Karpas-422 (cell line): ENCODE data around the gene MFF. TPM values are rescaled to one million over a fixed set of nuclear protein-coding genes. Genes with fewer than 3 reads are reported as not detected.

Source experiments
- DNase-seq: peaks from one replicate; pipeline ENCODE4 v3.0.0-alpha.2; 2015
- H2AFZ ChIP-seq: fragments of 200-600 bp; sonication (generic); 2 replicates; pipeline ENCODE4 v1.6.1; 2014; ENCODE audit warnings: antibody characterized with exemption, low read length, mixed read lengths
- H3K27ac ChIP-seq: fragments of 200-600 bp; sonication (generic); 2 replicates; pipeline ENCODE4 v1.5.1; 2014; ENCODE audit warnings: mild to moderate bottlenecking, low read length, moderate library complexity
- H3K27me3 ChIP-seq: fragments of 200-600 bp; sonication (generic); 2 replicates; pipeline ENCODE4 v1.6.1; 2014; ENCODE audit warnings: low read length, mixed read lengths
- H3K36me3 ChIP-seq: fragments of 200-600 bp; sonication (generic); 2 replicates; pipeline ENCODE4 v1.6.1; 2014; ENCODE audit warnings: low read length, mixed read lengths; ENCODE audit not compliant: insufficient read depth
- H3K4me1 ChIP-seq: fragments of 200-600 bp; sonication (generic); 2 replicates; pipeline ENCODE4 v1.6.1; 2014; ENCODE audit warnings: mild to moderate bottlenecking, low read length, mixed read lengths
- H3K4me2 ChIP-seq: fragments of 200-600 bp; sonication (generic); 2 replicates; pipeline ENCODE4 v1.6.1; 2014; ENCODE audit warnings: low read length, low read depth, mild to moderate bottlenecking; ENCODE audit not compliant: poor library complexity, severe bottlenecking
- H3K4me3 ChIP-seq: fragments of 200-600 bp; sonication (generic); 2 replicates; pipeline ENCODE4 v1.5.1; 2014; ENCODE audit warnings: mild to moderate bottlenecking, antibody characterized with exemption, low read length, mixed read lengths
- H3K79me2 ChIP-seq: fragments of 200-600 bp; sonication (generic); 2 replicates; pipeline ENCODE4 v1.6.1; 2014; ENCODE audit warnings: mild to moderate bottlenecking, low read length, mixed read lengths
- H3K9ac ChIP-seq: fragments of 200-600 bp; sonication (generic); 2 replicates; pipeline ENCODE4 v1.6.0; 2014; ENCODE audit warnings: low read length
- H3K9me2 ChIP-seq: fragments of 200-600 bp; sonication (generic), shearing (Covaris generic); replicated peaks from 2 replicates; pipeline ENCODE4 v1.6.0; 2014; ENCODE audit warnings: mild to moderate bottlenecking, low read length, moderate library complexity; ENCODE audit not compliant: insufficient read depth
- H3K9me3 ChIP-seq: fragments of 300-700, 200-600 bp; sonication (generic); 2 replicates; pipeline ENCODE4 v1.6.1; 2014; ENCODE audit warnings: low read length, mixed read lengths
- H4K20me1 ChIP-seq: fragments of 200-600 bp; sonication (generic); 2 replicates; pipeline ENCODE4 v1.6.1; 2014; ENCODE audit warnings: mild to moderate bottlenecking, antibody characterized with exemption, low read length, low read depth; ENCODE audit not compliant: insufficient read depth
- total RNA-seq: library from RNA; depleted of rRNA; stranded (reverse); fragments of >200 nt; shearing (Covaris generic); gene quantifications from 2 replicates; pipeline ENCODE4 v1.2.3, GENCODE V29; 2014; ENCODE audit warnings: low replicate concordance

MFF gene
- total RNA-seq, 1 experiment from 2014 or later, result 198 TPM

- Histone ChIP-seq H3K9ac (no peak overlapping the region), H3K27me3 (no peaks in the 10 kb centered on the region; the same call in 1 of the 2 replicates), H3K79me2 (no peaks in the 10 kb centered on the region), H3K27ac (no peak overlapping the region), H2AFZ (no peak overlapping the region), H3K4me3 (no peak overlapping the region), H3K36me3 (no peaks in the 10 kb centered on the region), H3K9me2 (no peaks in the 10 kb centered on the region), H4K20me1 (no peaks in the 10 kb centered on the region), H3K9me3 (no peaks in the 10 kb centered on the region), H3K4me1 (no peaks in the 10 kb centered on the region), H3K4me2 (no peak overlapping the region)
- DNase-seq, result no peak
Observed at GRCh38 chr2:227397562-227397961, 72.5 kb downstream of the MFF start.

DNA sequence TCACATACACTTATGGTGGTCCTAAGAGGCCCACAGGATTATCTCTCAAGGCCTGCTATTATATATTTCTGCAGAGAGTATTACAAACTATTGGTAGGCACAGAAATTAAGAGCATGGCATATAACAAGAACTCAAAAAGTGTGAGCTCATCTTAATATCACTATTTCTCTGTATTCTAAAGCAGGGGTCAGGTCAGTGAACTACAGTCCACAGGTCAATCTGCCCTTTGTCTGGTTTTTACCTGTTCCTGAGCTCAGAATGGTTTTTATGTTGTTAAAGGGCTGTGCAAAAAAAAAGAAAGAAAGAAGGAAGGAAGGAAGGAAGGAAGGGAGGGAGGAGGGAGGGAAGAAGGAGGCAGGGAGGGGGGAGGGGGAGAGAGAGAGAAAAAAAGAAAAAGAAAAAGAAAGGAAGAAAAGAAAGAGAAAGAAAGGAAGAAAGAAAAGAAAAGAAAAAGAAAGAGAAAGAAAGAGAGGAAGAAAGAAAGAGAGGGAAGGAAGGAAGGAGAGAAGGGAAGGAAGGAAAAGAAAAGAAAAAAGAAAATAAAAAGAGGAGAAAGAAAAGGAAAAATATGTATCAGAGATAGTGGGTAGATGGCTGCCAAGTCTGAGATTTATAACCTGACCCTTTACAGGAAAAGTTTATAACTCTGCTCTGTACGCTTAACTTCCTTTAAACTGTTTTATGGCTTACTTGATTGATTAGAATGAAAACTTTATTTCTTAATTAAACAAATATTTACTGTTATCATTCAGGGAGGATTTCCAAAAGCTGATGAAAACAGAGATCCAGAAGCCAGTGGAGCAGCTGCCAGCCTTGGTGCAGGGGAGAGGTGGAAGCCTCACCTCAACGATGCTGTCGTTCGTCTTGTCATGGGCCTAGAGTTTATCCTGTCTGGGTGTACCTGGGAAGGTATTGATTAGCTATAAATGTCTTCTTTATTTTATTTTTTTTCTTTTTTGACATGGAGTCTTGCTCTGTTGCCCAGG is 73.9 kb downstream of the MFF start:
- Histone ChIP-seq H2AFZ (no peak overlapping the region), H3K27ac (no peak overlapping the region), H3K4me1 (no peaks in the 10 kb centered on the region), H4K20me1 (no peaks in the 10 kb centered on the region), H3K79me2 (no peaks in the 10 kb centered on the region), H3K9ac (no peak overlapping the region), H3K27me3 (no peaks in the 10 kb centered on the region; the same call in 1 of the 2 replicates), H3K9me2 (no peaks in the 10 kb centered on the region), H3K9me3 (no peaks in the 10 kb centered on the region), H3K4me2 (no peak overlapping the region), H3K4me3 (no peak overlapping the region), H3K36me3 (no peaks in the 10 kb centered on the region)
- no peak for DNase-seq

DNA sequence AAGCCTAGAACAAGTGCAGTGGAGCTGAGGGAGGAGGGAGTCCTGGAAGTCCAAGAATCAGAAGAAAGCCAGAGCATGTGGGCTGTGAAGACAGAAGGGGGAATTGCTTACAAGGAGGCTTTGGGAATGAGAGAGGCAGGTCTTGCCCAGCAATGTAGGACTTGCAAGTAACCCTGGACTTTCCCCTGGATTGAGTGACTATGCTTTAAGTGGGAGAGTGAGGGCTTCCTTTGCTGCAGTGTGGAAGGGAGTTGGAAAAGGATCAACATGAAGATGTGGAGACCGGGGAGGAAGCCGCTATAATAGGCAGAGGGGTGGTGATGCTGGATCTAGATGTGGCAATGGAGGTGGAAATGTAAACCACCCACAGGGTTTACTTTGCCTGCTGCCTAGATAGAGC is 76.5 kb downstream of the MFF start:
- no peak for DNase-seq
- H2AFZ ChIP-seq, result no peak overlapping the region
- H3K9me3 ChIP-seq, result no peaks in the 10 kb centered on the region
- H3K9ac ChIP-seq, result no peak overlapping the region
- H3K36me3 ChIP-seq, result no peaks in the 10 kb centered on the region
- H3K79me2 ChIP-seq, result no peaks in the 10 kb centered on the region
- H3K4me1 ChIP-seq, result no peaks in the 10 kb centered on the region
- H3K27ac ChIP-seq, result no peak overlapping the region
- no peak overlapping the region for H3K4me3 ChIP-seq
- no peaks in the 10 kb centered on the region for H3K9me2 ChIP-seq
- no peak overlapping the region for H3K4me2 ChIP-seq
- no peaks in the 10 kb centered on the region for H4K20me1 ChIP-seq
- no peaks in the 10 kb centered on the region; the same call in 1 of the 2 replicates for H3K27me3 ChIP-seq

DNA sequence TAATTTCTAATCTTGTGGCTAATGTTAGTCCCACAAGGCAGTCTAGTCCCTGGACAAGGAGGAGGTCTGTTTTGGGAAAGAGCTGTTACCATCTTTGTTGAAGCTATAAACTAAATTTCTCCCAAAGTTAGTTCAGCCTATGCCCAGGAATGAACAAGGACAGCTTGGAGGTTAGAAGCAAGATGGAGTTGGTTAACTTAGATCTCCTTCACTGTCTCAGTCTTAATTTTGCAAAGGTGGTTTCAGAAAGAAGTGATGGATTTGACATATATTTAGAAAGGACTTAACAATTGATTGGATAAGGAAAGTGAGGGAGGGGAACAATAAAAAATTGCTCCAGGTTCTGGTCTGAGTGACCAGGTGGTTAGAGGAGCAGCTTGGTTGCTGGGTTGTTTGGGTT is 77.3 kb downstream of the MFF start:
- Histone ChIP-seq H3K9me2 (no peaks in the 10 kb centered on the region), H4K20me1 (no peaks in the 10 kb centered on the region), H3K27ac (no peak overlapping the region), H3K27me3 (no peaks in the 10 kb centered on the region; the same call in 1 of the 2 replicates), H3K4me2 (no peak overlapping the region), H3K36me3 (no peaks in the 10 kb centered on the region), H3K4me3 (no peak overlapping the region), H3K79me2 (no peaks in the 10 kb centered on the region), H3K4me1 (no peaks in the 10 kb centered on the region), H3K9me3 (no peaks in the 10 kb centered on the region), H2AFZ (no peak overlapping the region), H3K9ac (no peak overlapping the region)
- DNase-seq, result no peak

GRCh38 chr2:227402959-227403358 is 77.9 kb downstream of the MFF start:
- H3K9me3 ChIP-seq, result no peaks in the 10 kb centered on the region
- no peaks in the 10 kb centered on the region for H3K4me1 ChIP-seq
- H4K20me1 ChIP-seq, result no peaks in the 10 kb centered on the region
- no peaks in the 10 kb centered on the region for H3K79me2 ChIP-seq
- H3K4me3 ChIP-seq, result no peak overlapping the region
- no peaks in the 10 kb centered on the region for H3K36me3 ChIP-seq
- H3K9ac ChIP-seq, result no peak overlapping the region
- no peak for DNase-seq
- H3K9me2 ChIP-seq, result no peaks in the 10 kb centered on the region
- H2AFZ ChIP-seq, result no peak overlapping the region
- H3K27ac ChIP-seq, result no peak overlapping the region
- H3K27me3 ChIP-seq, result no peaks in the 10 kb centered on the region; the same call in 1 of the 2 replicates
- no peak overlapping the region for H3K4me2 ChIP-seq

GRCh38 chr2:227404585-227405271 is 79.7 kb downstream of the MFF start:
- Histone ChIP-seq H3K27ac (no peak overlapping the region), H3K4me3 (no peak overlapping the region), H3K9me3 (no peaks in the 10 kb centered on the region), H3K9ac (no peak overlapping the region), H3K79me2 (no peaks in the 10 kb centered on the region), H3K9me2 (no peaks in the 10 kb centered on the region), H3K4me2 (no peak overlapping the region), H4K20me1 (no peaks in the 10 kb centered on the region), H3K27me3 (no peaks in the 10 kb centered on the region; the same call in 1 of the 2 replicates), H2AFZ (no peak overlapping the region), H3K36me3 (no peaks in the 10 kb centered on the region), H3K4me1 (no peaks in the 10 kb centered on the region)
- peak; percentile 56 for DNase-seq

DNA sequence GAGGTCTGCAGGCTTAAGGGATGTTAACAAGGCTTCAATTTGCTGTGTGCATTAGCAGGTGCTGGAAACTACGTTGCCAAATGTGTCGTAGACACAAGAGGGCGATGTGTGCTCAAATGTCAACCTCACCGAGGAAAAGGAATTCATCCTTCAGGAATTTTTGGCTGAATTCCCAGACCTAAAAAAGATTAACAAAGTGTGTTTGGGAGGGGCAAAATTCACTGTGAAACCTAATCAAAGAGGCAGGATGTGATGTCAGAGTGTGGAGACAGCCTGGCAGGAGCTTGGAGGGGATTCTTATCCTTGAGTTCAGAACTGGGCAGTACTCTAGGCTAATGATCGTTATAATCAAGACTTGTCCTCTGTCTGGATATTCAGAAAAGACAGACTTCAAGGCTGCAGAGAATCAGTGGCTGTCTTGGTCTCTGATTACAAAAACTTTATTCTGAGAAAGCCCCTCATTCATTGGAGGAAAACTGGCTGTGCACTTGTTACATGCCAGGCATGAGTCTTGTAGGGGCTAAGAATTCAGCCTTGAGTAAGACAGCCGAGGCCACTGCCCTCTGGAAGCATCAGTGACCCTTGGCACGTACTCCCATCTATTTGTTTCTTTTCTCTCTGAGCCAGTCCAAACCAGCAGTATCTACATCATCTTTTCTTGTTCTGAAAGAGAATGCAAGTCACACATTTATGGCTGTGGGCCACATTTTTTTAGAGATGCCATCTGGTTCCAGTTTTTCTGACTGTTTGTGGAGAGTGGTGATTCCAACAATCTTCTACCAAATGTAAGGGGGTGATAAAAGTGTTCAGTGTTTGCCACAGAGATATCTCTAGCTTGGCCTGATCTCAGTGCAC is 81.4 kb downstream of the MFF start:
- Histone ChIP-seq H3K27me3 (no peaks in the 10 kb centered on the region; the same call in 1 of the 2 replicates), H3K4me3 (no peak overlapping the region), H3K4me1 (no peaks in the 10 kb centered on the region), H2AFZ (no peak overlapping the region), H3K9me3 (no peaks in the 10 kb centered on the region), H4K20me1 (no peaks in the 10 kb centered on the region), H3K79me2 (no peaks in the 10 kb centered on the region), H3K9ac (no peak overlapping the region), H3K4me2 (no peak overlapping the region), H3K9me2 (no peaks in the 10 kb centered on the region), H3K27ac (no peak overlapping the region), H3K36me3 (no peaks in the 10 kb centered on the region)
- DNase-seq, result peak; percentile 47
